NT2/D1 (cell line): Measurements from ENCODE around the gene DHRS7B.

Experiments used
- SUZ12 ChIP-seq: IDR thresholded peaks from 2 replicates; pipeline ENCODE4 v1.6.1; 2011; ENCODE audit not compliant: insufficient read length, insufficient read depth; ENCODE audit errors: extremely low read depth
- YY1 ChIP-seq: IDR thresholded peaks from 2 replicates; pipeline ENCODE4 v1.6.1; 2011; ENCODE audit not compliant: insufficient read length, insufficient read depth
- ZNF274 ChIP-seq: IDR thresholded peaks from 2 replicates; pipeline ENCODE4 v1.6.1; 2011; ENCODE audit warnings: mild to moderate bottlenecking, low read depth, low read length

- TF ChIP-seq ZNF274: no peak
- no peak for TF ChIP-seq YY1
- TF ChIP-seq SUZ12: no peak
These were observed 83.8 kb downstream of the DHRS7B start for GRCh38 chr17:21210411-21211076.
